OCI-LY1 (cell line): ENCODE data around the gene TSPAN10.

Experiments
- H2AFZ ChIP-seq: fragments of 200-600 bp; sonication (generic), shearing (Covaris generic); 2 replicates; pipeline ENCODE4 v1.6.0; 2014; ENCODE audit warnings: antibody characterized with exemption, mild to moderate bottlenecking, low read length
- H3F3A ChIP-seq: fragments of 200-600 bp; sonication (generic), shearing (Covaris generic); 2 replicates; pipeline ENCODE4 v1.6.0; 2014; ENCODE audit warnings: mild to moderate bottlenecking, antibody characterized with exemption, low read length, moderate library complexity; ENCODE audit not compliant: insufficient read depth
- H3K27ac ChIP-seq: fragments of 200-600 bp; sonication (generic); 2 replicates; pipeline ENCODE4 v1.5.1; 2014; ENCODE audit warnings: low read length, mixed run types, mild to moderate bottlenecking, low read depth; ENCODE audit not compliant: poor library complexity, severe bottlenecking
- H3K27me3 ChIP-seq: fragments of 200-600 bp; sonication (generic); 2 replicates; pipeline ENCODE4 v1.6.0; 2014; ENCODE audit warnings: antibody characterized with exemption, mild to moderate bottlenecking, low read length, moderate library complexity; ENCODE audit not compliant: insufficient read depth
- H3K36me3 ChIP-seq: fragments of 200-600 bp; sonication (generic); 2 replicates; pipeline ENCODE4 v1.6.1; 2014; ENCODE audit warnings: mild to moderate bottlenecking, antibody characterized with exemption, low read length, moderate library complexity, mixed read lengths; ENCODE audit not compliant: insufficient read depth
- H3K4me1 ChIP-seq: fragments of 200-600 bp; sonication (generic); 2 replicates; pipeline ENCODE4 v1.5.1; 2014; ENCODE audit warnings: mild to moderate bottlenecking, low read length, moderate library complexity; ENCODE audit not compliant: insufficient read depth, severe bottlenecking
- H3K4me2 ChIP-seq: fragments of 200-600 bp; sonication (generic), shearing (Covaris generic); 2 replicates; pipeline ENCODE4 v1.6.1; 2014; ENCODE audit warnings: low read length
- H3K4me3 ChIP-seq: fragments of 200-600 bp; sonication (generic); 2 replicates; pipeline ENCODE4 v1.5.1; 2014; ENCODE audit warnings: low read length, low read depth, mild to moderate bottlenecking, mixed read lengths; ENCODE audit not compliant: poor library complexity, severe bottlenecking
- H3K79me2 ChIP-seq: fragments of 200-600 bp; shearing (Covaris generic); 2 replicates; pipeline ENCODE4 v1.6.1; 2016; ENCODE audit warnings: mixed run types, low read length, mixed read lengths; ENCODE audit not compliant: insufficient read depth
- H3K9ac ChIP-seq: fragments of 200-600 bp; sonication (generic), shearing (Covaris generic); 2 replicates; pipeline ENCODE4 v1.6.1; 2014; ENCODE audit warnings: mild to moderate bottlenecking, low read length, mixed read lengths
- H3K9me2 ChIP-seq: fragments of 200-600 bp; sonication (generic), shearing (Covaris generic); 2 replicates; pipeline ENCODE4 v1.6.1; 2014; ENCODE audit warnings: low read depth, mild to moderate bottlenecking, low read length, mixed read lengths
- H3K9me3 ChIP-seq: fragments of 200-600 bp; shearing (Covaris generic); 2 replicates; pipeline ENCODE4 v1.6.1; 2014; ENCODE audit warnings: low read length, mixed read lengths
- H4K20me1 ChIP-seq: fragments of 200-600 bp; sonication (generic), shearing (Covaris generic); 2 replicates; pipeline ENCODE4 v1.6.0; 2016; ENCODE audit warnings: mild to moderate bottlenecking, low read length; ENCODE audit not compliant: insufficient read depth
- EZH2 ChIP-seq: fragments of 200-600 bp; sonication (generic), shearing (Covaris generic); IDR thresholded peaks from 2 replicates; pipeline ENCODE4 v1.8.0; 2017; ENCODE audit warnings: borderline replicate concordance, mixed run types, mild to moderate bottlenecking, antibody characterized with exemption, low read length, moderate library complexity, mixed read lengths
- TF ChIP-seq, protein P1 (sequence below): fragments of 200-600 bp; sonication (generic), shearing (Covaris generic); IDR thresholded peaks from 2 replicates; pipeline ENCODE4 v1.5.1; 2017; ENCODE audit warnings: mild to moderate bottlenecking, antibody characterized with exemption, low read length, moderate library complexity, mixed read lengths

Gene TSPAN10

DNA sequence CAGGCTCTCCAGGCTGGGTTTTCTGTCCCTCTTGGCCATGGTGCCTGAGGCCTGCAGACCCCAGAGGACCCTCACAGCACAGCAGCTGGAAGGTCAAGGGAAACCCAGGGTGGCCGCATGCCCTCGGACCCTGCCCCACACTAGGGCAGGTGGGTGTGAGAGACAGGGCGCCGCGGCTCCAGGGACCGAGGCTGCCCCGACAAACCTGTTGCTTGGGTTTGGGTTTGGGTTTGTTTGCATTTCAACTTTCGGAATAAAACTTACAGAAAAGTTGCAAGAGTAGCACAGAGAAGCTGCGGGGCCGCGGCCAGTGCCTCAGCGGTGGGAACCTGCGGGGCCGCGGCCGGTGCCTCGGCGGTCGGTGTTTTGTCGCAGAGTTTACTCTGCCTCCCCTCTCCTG, 54.6 kb downstream of the TSPAN10 start:
- Histone ChIP-seq H3K36me3 (peaks cover 93% of the 10 kb centered on the region), H3K4me2 (no peak overlapping the region), H3K27ac (no peak overlapping the region), H3K9me3 (no peaks in the 10 kb centered on the region), H3K9me2 (no peaks in the 10 kb centered on the region), H3K4me3 (no peak overlapping the region), H3K4me1 (no peaks in the 10 kb centered on the region), H4K20me1 (no peaks in the 10 kb centered on the region), H3F3A (no peaks in the 10 kb centered on the region), H3K27me3 (no peaks in the 10 kb centered on the region), H3K79me2 (no peaks in the 10 kb centered on the region), H3K9ac (no peak overlapping the region), H2AFZ (no peak overlapping the region)
- TF ChIP-seq, protein P1, sequence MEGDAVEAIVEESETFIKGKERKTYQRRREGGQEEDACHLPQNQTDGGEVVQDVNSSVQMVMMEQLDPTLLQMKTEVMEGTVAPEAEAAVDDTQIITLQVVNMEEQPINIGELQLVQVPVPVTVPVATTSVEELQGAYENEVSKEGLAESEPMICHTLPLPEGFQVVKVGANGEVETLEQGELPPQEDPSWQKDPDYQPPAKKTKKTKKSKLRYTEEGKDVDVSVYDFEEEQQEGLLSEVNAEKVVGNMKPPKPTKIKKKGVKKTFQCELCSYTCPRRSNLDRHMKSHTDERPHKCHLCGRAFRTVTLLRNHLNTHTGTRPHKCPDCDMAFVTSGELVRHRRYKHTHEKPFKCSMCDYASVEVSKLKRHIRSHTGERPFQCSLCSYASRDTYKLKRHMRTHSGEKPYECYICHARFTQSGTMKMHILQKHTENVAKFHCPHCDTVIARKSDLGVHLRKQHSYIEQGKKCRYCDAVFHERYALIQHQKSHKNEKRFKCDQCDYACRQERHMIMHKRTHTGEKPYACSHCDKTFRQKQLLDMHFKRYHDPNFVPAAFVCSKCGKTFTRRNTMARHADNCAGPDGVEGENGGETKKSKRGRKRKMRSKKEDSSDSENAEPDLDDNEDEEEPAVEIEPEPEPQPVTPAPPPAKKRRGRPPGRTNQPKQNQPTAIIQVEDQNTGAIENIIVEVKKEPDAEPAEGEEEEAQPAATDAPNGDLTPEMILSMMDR = no peak
- TF ChIP-seq EZH2 = no peak

DNA sequence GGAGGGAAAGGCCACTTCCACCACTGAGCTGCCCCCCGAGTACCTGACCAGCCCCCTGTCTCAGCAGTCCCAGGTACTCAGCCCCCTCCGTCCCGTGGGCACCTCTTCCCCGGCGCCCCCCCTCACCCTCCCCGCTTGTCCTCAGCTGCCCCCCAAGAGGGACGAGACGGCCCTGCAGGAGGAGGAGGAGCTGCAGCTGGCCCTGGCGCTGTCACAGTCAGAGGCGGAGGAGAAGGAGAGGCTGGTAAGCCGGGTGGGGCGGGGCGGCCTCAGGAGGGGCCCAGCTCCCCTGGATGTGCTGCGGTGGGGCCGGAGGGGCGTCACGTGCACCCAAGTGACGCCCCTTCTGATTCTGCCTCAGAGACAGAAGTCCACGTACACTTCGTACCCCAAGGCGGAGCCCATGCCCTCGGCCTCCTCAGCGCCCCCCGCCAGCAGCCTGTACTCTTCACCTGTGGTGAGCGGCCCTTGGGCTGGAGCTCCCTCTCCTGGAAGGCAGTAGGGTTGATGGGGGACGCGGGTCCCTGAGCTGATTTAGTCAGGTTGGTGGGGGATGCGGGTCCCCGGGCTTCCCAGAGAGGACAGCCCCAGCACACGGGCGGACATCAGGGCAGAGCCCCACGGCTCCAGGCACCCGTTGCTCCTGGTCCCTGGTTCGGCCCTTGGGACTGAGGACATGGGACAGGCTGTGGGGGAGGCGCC, 56.7 kb downstream of the TSPAN10 start:
- no peaks in the 10 kb centered on the region for H3K9me2 ChIP-seq
- H3K79me2 ChIP-seq = no peaks in the 10 kb centered on the region
- H3K36me3 ChIP-seq = peaks cover 95% of the 10 kb centered on the region
- H3K9me3 ChIP-seq = no peaks in the 10 kb centered on the region
- H3K4me2 ChIP-seq = no peak overlapping the region
- no peaks in the 10 kb centered on the region for H3F3A ChIP-seq
- no peaks in the 10 kb centered on the region for H3K27me3 ChIP-seq
- H3K4me1 ChIP-seq = no peaks in the 10 kb centered on the region
- H2AFZ ChIP-seq = no peak overlapping the region
- H3K4me3 ChIP-seq = no peak overlapping the region
- H3K9ac ChIP-seq = no peak overlapping the region
- H3K27ac ChIP-seq = no peak overlapping the region
- no peak for TF ChIP-seq EZH2
- TF ChIP-seq, protein P1 = peak; percentile 35; the same call in 1 of the 2 replicates
- no peaks in the 10 kb centered on the region for H4K20me1 ChIP-seq

DNA sequence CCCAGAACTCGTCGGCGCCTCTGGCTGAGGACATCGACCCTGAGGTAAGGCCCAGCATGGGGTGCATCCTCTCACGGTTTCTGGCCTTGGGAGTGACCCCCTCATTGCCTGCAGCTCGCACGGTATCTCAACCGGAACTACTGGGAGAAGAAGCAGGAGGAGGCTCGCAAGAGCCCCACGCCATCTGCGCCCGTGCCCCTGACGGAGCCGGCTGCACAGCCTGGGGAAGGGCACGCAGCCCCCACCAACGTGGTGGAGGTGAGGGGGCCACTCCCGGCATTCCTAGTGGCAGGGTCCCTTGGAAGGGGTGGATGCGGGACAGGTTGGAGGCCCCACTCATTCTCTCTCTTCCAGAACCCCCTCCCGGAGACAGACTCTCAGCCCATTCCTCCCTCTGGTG, 57.8 kb downstream of the TSPAN10 start:
- H3K79me2 ChIP-seq = no peaks in the 10 kb centered on the region
- H3K9me3 ChIP-seq = no peaks in the 10 kb centered on the region
- TF ChIP-seq, protein P1 = no peak
- no peak for TF ChIP-seq EZH2
- H3K9ac ChIP-seq = no peak overlapping the region
- no peak overlapping the region for H3K27ac ChIP-seq
- no peak overlapping the region for H3K4me3 ChIP-seq
- H3K36me3 ChIP-seq = peaks cover 95% of the 10 kb centered on the region
- no peaks in the 10 kb centered on the region for H3K9me2 ChIP-seq
- no peaks in the 10 kb centered on the region for H3F3A ChIP-seq
- H4K20me1 ChIP-seq = no peaks in the 10 kb centered on the region
- no peaks in the 10 kb centered on the region for H3K27me3 ChIP-seq
- H3K4me1 ChIP-seq = no peaks in the 10 kb centered on the region
- no peak overlapping the region for H3K4me2 ChIP-seq
- H2AFZ ChIP-seq = no peak overlapping the region
